Measurements from ENCODE around the gene SLC2A9.
"Not testable (repeated sequence)": the region's sequence is repeated elsewhere in the genome, so short reads cannot be mapped to it uniquely, and the experiment has no call there.

Gene SLC2A9

DNA sequence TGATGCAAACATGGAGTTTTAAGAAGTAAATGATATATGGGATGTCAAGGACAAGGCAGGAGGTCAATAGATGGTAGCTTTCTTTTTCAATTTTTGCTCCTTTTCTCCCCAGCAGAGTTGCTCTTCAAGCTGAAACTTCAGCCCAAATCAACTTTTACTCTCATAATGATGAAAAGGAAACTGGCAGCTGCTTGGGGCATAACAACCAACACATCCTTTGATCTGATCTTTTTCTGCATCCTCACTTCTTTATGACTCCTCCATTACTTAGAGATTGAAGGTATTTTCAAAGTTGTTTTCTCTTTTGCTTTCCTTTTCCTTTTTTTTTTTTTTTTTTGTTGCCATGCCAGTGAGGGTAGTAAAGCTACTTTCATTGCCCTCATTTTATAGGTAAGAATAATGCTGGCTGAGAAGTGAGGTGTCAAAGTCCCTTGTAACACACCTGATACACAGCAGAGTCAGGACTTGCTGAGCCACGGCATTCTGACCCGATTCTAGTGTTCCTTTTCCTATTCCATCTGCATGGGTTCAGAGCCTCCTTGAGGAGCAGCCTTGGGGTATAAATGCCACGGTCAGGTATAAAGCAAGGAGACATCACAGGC, 26.9 kb downstream of the SLC2A9 start:
- DNase-seq: no peak

DNA sequence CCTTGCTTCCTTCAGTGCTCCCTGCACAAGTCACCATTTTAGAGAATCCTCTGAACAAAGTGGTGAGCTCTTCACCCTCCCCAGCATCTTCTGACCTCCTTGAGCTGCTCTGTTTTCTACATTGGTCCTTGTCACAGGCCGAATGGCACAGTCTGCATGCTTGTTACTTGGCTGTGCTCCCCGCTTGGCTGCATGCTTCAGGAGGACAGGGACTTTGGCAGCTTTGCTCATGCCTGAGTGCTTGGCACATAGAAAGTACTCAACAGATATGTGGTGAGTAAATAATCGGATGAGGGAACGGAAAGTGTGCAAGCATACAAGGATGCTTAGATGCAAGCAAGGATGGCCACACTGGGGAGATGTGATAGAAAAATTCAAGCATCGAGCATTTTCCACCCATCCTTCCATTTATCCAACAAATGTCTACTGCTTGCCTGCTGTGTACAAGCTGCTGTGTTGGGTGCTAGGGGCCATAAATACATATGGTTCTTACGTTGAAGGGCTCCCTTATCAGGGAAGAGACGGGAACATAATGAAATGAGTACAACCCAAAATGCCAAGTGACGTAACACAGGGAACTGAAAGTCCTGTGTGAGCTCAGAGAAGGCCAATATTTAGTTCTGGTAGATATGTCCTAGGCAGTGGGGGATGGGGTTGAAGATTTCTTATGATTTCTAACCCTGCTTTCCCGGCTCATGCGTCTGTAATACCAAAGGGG, 31.2 kb downstream of the SLC2A9 start:
- DNase-seq: no peak

DNA sequence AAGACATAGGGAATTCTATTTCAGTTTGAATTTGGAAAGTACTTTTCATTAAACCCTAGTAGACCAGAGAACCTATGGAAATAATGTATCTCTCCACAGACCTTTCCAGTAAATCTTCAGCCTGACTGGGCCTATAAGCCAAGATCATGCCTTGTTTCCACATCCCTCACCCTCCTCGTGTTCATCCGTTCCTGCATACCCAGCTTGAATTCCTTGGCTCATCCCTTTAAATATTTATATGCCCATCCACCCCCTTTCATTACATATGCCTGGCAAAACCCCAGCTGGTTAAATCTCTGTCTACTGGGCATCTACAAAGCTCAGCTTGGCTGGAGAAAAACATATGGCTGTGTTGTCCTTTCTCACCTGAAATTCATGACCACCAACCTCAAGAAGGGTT, 32.4 kb downstream of the SLC2A9 start:
- no peak for DNase-seq

- no peak for DNase-seq
These were observed 32.9 kb downstream of the SLC2A9 start for GRCh38 chr4:9988363-9988749.

DNA sequence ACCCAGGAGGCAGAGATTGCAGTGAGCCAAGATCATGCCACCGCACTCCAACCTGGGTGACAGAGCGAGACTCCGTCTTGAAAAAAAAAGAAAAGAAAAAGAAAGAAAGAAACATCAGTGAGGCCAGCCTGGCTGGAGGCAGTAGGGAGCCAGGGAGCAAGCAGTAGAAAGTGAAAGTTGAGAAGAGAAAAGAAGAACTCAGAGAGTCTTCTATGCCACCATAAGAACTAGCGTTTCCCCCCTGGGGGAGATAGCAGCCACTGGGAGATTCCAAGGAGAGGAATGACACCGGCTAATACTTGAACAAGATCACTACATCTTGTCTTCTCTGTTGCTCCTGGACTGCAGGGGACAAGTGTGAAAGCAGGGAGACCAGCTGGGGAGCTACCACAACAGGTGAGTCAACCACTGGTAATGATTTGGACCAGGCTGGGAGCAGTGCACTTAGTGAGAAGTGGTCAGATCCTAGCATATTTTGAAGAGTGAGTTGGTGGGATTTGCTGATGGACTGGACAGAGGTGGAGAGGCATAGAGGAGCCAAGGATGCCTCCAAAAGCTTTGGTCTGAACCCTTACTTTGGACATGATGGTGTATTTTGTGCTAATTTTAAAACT, 33.4 kb downstream of the SLC2A9 start:
- no peak for DNase-seq

GRCh38 chr4:9984621-9985020, 36.7 kb downstream of the SLC2A9 start:
- DNase-seq: no peak

- no peak for DNase-seq
These were observed 38.1 kb downstream of the SLC2A9 start for GRCh38 chr4:9983211-9983610.

DNA sequence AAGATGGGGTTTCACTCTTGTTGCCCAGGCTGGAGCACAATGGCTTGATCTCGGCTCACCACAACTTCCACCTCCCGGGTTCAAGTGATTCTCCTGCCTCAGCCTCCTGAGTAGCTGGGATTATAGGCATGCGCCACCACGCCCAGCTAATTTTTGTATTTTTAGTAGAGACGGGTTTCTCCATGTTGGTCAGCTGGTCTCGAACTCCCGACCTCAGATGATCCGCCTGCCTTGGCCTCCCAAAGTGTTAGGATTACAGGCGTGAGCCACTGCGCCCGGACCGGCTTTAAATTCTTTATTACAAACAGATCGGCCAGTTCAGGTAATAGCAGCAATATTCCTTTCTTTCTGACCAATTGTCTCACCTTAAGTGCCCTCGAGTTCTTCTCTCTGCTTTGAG, 39.4 kb downstream of the SLC2A9 start:
- not testable (repeated sequence) for DNase-seq

DNA sequence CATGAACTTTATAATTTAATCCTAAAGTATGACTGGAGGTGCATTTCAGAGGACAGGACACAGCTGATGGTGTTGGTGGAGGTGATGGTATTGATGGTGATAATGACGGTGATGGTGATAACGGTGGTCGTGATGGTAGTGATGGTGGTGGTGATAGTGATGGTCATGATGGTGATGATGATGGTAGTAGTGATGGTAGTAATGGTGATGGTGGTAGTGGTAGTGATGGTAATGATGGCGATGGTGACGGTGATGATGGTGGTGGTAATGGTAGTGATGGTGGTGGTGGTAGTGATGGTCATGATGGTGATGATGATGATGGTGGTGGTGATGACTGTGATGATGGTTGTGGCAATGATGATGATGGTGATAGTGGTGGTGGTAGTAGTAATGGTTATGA, 40.4 kb downstream of the SLC2A9 start:
- no peak for DNase-seq

DNA sequence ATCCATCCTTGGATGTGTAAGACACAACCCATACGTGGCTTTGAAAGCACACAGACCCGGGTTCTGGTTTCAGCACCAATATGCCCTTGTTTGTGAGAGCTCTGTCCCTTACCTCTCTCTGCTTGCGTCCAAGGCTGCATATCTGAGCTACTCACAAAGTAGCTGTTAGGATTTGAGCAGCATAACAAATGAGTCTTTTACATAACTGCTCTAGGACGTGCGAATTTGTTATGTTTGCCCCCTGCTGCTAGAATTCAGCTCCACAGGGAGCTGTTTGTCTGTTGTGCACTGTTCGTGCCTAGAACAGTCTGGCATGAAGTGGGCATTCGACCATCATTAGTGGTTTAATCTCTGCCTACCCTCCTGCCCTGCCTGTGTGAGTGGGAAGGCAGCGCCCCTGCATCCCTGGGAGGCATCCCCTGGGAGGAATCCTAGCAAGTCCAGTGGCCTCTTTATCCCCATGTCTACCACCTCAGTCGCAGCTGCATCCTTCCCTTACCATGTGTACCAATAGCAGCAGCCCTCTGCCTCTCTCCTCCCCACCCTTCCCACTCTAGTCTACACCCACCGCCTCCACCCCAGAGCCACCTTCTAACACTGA, 42.1 kb downstream of the SLC2A9 start:
- no peak for DNase-seq

GRCh38 chr4:9977518-9978031, 43.7 kb downstream of the SLC2A9 start:
- no peak for DNase-seq

DNA sequence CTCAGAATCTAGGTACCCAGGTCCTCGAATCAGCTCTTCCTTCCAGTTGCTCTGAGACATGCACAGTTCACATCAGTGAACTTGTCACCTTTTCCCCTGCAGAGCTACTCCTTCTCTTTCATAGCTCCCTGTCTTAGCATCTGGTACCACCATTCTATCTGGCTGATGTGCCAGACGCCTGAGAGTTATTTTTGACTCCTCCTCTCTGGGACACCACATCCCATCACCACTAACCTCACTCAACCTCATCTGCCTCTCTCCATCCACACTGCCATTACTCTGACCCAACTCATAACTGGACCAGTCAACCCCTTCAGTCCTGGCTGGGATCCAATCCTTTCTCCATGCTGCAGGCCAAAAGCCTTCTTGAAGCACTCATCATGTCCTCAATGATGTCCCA, 44.5 kb downstream of the SLC2A9 start:
- DNase-seq: no peak

DNA sequence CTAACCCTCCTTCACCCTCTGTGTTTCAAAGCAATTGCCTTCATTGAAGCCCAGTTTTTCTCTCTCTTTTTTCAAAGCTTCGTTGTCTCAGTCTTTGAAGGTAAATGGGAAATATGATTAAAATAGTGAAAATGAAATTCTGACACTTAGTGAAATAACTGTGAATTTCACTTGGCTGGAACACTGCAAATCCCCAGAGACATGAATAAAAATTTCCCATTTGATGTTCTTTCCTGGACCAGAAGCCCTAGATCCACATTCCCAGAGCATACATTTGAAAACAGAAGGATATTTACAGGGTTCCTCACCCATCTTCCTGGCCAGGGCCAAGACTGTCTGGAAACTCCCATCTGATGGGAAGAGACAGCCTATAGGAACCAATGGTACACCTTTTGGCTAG, 45.0 kb downstream of the SLC2A9 start:
- DNase-seq: no peak

GRCh38 chr4:9971711-9972110, 49.6 kb downstream of the SLC2A9 start:
- no peak for DNase-seq

- no peak for DNase-seq
These were observed 50.8 kb downstream of the SLC2A9 start for GRCh38 chr4:9970399-9971011.

DNA sequence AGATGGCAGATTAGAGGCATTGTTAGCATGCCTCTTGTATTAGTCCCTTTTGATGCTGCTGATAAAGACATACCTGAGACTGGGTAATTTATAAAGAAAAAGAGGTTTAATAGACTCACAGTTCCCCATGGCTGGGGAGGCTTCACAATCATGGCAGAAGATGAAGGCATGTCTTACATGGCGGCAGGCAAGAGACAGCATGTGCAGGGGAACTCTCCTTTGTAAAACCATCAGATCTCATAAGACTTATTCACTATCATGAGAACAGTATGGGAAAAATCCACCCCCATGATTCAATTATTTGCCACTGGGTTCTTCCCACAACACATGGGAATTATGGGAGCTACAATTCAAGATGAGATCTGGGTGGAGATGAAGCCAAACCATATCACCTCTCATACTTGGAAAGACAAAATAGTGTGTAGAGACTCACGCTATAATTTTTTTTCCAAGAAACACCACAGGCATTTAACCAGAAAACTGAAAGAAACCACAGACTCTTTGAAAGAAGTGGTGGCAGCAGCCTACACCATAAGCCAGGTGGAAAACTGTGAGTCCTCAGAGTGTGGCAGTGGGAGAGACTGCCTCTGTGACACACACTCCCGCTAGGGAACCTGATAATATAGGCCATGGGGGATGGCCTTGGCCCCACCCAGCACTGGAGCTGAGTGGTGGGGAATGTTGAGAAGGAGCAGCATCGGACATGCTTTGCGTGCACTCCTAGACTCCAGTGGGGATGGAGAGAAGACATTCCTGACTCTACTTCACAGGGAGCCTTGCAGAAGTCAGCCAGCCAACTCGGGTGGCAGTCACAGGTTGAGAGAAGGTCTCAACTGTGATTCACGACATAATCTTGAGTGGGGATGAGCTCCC, 51.5 kb downstream of the SLC2A9 start:
- no peak for DNase-seq

DNA sequence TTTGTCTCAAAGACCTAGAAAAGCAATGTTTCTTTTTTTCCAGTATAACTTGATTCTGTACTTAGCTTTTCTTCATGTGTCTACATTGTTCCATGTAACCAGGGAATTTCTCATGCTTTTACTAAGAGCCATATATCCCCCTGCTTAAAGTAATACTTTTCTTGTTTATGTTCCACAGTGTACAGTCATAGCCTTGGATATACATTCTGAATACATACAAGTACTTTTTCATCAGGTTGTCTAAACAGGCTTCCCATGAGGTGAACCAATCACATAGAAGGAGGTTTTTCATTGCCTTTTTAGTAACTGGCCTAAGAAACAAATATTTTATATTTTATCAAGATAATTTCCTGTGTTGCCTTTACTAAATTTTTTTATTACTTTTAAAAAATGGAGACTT, 52.8 kb downstream of the SLC2A9 start:
- no peak for DNase-seq

- no peak for DNase-seq
These were observed 56.4 kb downstream of the SLC2A9 start for GRCh38 chr4:9964879-9965278.

DNA sequence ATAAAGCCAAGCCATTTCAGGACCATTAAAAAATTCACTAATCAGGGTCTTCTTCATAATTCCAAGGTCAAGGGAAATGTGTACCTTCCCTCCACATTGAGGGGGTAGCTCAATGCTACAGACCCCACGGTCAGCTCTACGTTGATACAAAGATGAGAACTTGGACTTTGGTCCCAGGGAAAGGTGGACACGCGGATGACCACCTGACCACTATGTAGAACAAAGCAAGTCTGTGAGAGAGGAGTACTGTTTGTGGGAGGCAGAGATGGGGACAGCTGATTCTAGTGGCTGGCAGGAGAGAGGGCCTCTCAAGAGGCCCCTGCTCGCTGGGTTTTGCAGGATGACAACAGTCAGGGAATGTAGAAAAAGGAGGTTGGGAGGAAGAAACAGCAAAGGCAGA, 58.0 kb downstream of the SLC2A9 start:
- DNase-seq: no peak

DNA sequence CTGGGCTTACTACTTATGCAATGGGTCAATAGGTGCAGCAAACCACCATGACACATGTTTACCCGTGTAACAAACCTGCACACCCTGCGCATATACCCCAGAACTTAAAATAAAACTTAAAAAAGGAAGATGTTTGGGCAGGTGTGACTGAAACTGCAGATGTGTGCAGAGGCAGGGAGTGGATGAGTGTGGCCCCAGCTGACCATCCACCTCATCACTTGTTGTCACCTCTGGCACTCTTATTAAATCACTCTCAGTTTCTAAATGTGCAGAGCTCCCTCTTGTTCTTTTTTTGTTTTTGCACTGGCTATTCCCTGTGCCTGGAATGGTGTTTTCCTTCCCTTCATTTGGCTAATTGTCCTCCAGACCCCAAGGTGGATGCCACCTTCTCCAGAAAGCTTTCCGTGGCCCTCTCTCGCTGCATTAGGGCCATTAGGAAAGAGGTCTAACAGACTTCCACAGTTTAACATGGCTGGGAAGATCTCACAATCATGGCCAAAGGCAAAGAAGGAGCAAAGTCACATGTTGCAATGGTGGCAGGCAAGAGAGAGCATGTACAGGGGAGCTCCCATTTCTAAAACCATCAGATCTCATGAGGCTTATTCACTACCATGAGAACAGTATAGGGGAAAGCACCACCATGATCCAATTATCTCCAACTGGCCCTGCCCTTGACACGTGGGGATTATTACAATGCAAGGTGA, 58.5 kb downstream of the SLC2A9 start:
- DNase-seq: no peak

- no peak for DNase-seq
These were observed 66.8 kb downstream of the SLC2A9 start for GRCh38 chr4:9954468-9954867.

DNA sequence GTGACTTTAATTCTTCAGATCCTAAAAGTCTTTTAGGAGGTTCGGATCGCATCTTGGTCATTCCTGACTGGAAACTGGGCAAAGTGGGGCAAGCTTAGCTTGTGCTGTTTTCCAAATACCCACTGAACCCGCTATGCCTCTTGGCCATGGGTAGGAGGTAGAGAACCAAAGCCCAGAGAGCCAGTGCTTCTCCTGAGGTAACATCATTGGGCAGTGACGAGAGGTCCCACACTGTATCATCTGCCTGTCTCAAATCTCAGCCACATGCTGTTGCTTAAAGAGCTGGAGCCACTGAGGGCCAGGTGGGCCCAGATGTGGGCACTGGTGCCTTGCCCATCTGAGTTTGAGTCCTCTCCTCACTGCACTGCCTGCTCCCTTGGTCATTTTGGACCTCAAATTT, 68.2 kb downstream of the SLC2A9 start:
- DNase-seq: no peak

Measured in activated CD4-positive, alpha-beta T cell treated with anti-CD3 and anti-CD28 coated beads, Interleukin-2, amount 50 U/mL, for 4 hours (primary cell).